Activated naive CD8-positive, alpha-beta T cell treated with anti-CD3 and anti-CD28 coated beads for 36 hours (primary cell): ENCODE results near the gene CHRNA3. TPM values are rescaled to one million over a fixed set of nuclear protein-coding genes. Genes with fewer than 3 reads are reported as not detected.

Experiments used
- DNase-seq: peaks from one replicate; pipeline ENCODE4 v3.0.0; 2021
- H3K27ac Mint-ChIP-seq: one replicate; pipeline ENCODE4 v1.8.0; 2022; ENCODE audit warnings: mild to moderate bottlenecking, moderate library complexity, mixed read lengths
- H3K27me3 Mint-ChIP-seq: one replicate; pipeline ENCODE4 v1.8.0; 2022; ENCODE audit warnings: mild to moderate bottlenecking, mixed read lengths
- H3K36me3 Mint-ChIP-seq: one replicate; pipeline ENCODE4 v1.8.0; 2021; ENCODE audit warnings: mild to moderate bottlenecking, mixed read lengths
- H3K4me1 Mint-ChIP-seq: one replicate; pipeline ENCODE4 v1.8.0; 2021; ENCODE audit warnings: mixed read lengths
- H3K4me3 Mint-ChIP-seq: one replicate; pipeline ENCODE4 v1.8.0; 2022; ENCODE audit warnings: mild to moderate bottlenecking, moderate library complexity, mixed read lengths
- H3K9me3 Mint-ChIP-seq: one replicate; pipeline ENCODE4 v1.8.0; 2022; ENCODE audit warnings: mixed read lengths
- total RNA-seq, 2 experiments: library from RNA; stranded (reverse); gene quantifications; one replicate each; pipeline ENCODE4 v1.2.3, GENCODE V29; 2021

The CHRNA3 gene
- total RNA-seq, 2 experiments from 2014 or later = not detected

GRCh38 chr15:78641749-78642275 is 21.0 kb upstream of the CHRNA3 start:
- H3K9me3 Mint-ChIP-seq = no peaks in the 10 kb centered on the region
- no peak overlapping the region for H3K27ac Mint-ChIP-seq
- no peaks in the 10 kb centered on the region for H3K36me3 Mint-ChIP-seq
- H3K4me3 Mint-ChIP-seq = peak overlapping the region; percentile 56
- H3K27me3 Mint-ChIP-seq = peaks cover 7% of the 10 kb centered on the region
- no peak for DNase-seq
- H3K4me1 Mint-ChIP-seq = peaks cover 5% of the 10 kb centered on the region

- Mint-ChIP-seq H3K36me3 (no peaks in the 10 kb centered on the region), H3K27ac (peak within 1 kb of the TSS; percentile 17), H3K27me3 (peaks cover 7% of the 10 kb centered on the region), H3K4me3 (peak within 1 kb of the TSS; percentile 62), H3K4me1 (peaks cover 5% of the 10 kb centered on the region), H3K9me3 (no peaks in the 10 kb centered on the region)
- peak; percentile 54 for DNase-seq
Observed at GRCh38 chr15:78641102-78641748, 20.4 kb upstream of the CHRNA3 start, which contains the start of gene CHRNB4. TSS of gene CHRNB4 (minus strand) at chr15:78641210. CDS start at chr15:78641133, 77 bp downstream.

DNA sequence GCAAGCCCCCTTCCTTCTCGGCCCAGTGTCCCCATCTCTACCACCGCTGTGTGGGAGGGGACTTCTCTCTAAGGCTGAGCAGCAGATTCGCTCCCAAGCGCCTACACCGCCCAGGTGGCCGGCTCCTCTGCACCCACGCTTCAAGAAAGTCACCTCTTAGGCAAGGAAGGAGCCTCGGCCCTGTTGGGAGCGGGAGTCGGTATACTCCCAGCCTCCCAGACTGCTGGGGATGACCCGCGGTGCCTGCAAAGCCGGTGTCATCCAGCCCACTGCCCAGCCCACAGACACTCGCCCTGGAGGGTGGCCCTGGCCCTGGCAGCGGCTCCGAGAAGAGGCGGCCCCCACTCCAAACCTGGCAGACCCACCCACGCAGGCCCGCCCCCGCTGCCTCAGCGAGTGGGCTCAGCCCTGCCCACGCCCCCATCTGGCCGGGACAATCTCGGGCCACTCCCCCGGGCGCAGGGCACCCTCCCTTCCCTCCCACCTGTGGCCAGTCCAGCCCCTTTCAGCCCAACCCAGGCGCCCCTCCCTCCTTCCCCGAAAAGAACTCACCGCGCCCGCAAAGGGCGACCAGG is 19.8 kb upstream of the CHRNA3 start:
- peak overlapping the region; percentile 62 for H3K4me3 Mint-ChIP-seq

GRCh38 chr15:78638658-78639314 is 18.0 kb upstream of the CHRNA3 start:
- Mint-ChIP-seq H3K4me1 (peaks cover 5% of the 10 kb centered on the region), H3K9me3 (no peaks in the 10 kb centered on the region), H3K4me3 (no peak overlapping the region), H3K36me3 (no peaks in the 10 kb centered on the region), H3K27me3 (peaks cover 7% of the 10 kb centered on the region), H3K27ac (no peak overlapping the region)
- DNase-seq = peak; percentile 47

More for the DNA sequence above, 19.8 kb upstream of the CHRNA3 start:
- DNase-seq = no peak
- H3K27me3 Mint-ChIP-seq = peaks cover 7% of the 10 kb centered on the region
- H3K9me3 Mint-ChIP-seq = no peaks in the 10 kb centered on the region
- H3K27ac Mint-ChIP-seq = no peak overlapping the region
- H3K36me3 Mint-ChIP-seq = no peaks in the 10 kb centered on the region
- H3K4me1 Mint-ChIP-seq = peaks cover 5% of the 10 kb centered on the region

DNA sequence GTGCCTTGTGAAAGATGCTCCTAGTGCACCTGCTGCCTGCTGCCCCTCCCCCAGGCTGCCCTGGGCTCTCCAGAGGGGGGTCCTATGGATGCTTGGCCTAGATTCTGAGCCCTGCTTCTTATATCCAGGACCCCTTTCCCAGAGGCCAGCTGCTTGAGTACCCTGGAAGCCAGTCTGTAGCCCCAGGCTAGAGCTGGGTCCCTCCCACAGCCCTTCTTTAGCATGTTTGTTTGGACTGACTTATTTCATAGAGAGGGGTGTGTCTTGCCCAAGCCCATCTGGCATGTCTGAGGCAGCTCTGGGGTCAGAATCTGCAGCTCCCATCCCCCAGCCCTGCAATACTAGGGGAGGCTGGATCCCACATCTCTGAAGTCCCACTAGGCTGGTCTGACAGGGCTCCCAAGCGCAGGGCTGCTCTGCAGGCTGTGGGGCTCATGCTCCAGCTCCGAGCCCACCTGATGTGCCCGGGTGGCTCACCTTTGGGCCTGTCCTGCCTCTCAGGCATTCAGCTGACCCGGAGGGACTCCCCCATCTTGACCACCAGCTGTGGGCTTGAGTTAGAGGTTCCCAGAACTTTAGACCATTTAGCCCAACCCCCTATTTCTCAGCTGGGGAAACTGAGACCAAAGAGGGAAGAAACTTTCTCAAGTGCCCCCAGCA is 17.1 kb upstream of the CHRNA3 start:
- no peak for DNase-seq
- Mint-ChIP-seq H3K27me3 (peaks cover 7% of the 10 kb centered on the region), H3K36me3 (no peaks in the 10 kb centered on the region), H3K4me3 (no peak overlapping the region), H3K27ac (no peak overlapping the region), H3K9me3 (no peaks in the 10 kb centered on the region), H3K4me1 (peaks cover 5% of the 10 kb centered on the region)

DNA sequence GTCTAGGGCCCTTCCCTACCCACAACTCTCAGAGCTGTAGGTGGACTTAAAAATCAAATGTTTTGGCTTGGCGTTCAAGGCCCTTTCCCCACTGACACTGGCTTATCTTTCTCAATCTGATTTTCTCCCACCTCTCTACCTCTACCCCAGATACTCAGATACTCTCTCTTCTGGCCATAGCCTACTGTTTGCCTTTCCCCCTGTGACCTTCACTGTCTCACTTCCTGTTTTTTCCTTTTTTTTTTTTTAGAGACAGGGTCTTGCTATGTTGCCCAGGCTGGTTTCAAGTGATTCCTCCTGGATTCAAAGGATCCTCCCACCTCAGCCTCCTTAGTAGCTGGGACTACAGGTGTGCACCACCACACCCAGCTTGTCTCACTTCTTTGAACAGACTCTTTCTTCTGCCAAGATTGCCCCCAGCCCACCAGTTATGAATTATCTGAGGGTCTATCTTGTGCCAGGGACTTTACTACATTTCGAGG is 15.6 kb upstream of the CHRNA3 start:
- H3K9me3 Mint-ChIP-seq = no peaks in the 10 kb centered on the region
- H3K4me3 Mint-ChIP-seq = no peak overlapping the region
- H3K27ac Mint-ChIP-seq = no peak overlapping the region
- H3K4me1 Mint-ChIP-seq = peaks cover 3% of the 10 kb centered on the region
- no peak for DNase-seq
- H3K27me3 Mint-ChIP-seq = peaks cover 7% of the 10 kb centered on the region
- no peaks in the 10 kb centered on the region for H3K36me3 Mint-ChIP-seq

DNA sequence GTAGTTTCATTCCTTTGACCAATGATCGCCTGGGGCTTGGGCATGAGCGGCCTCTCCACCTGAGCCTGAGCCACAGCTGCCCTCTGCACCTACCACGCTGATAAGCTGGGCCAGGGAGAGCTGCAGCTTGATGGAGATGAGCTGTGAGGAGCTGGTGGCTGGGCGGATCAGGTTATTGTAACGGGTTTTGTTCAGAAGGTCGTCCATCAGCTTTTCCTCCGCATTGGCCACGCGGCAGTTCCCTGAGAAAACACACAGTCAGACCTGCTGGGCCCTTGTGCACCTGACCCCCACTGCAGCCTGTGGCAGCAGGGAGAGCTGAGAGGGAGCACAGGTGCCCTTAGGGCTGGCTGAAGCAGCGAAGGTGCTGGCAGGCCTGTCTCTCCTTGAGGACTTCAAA is 14.6 kb upstream of the CHRNA3 start:
- Mint-ChIP-seq H3K27ac (no peak overlapping the region), H3K27me3 (peaks cover 7% of the 10 kb centered on the region), H3K9me3 (no peaks in the 10 kb centered on the region), H3K4me1 (no peaks in the 10 kb centered on the region), H3K36me3 (no peaks in the 10 kb centered on the region), H3K4me3 (no peak overlapping the region)
- no peak for DNase-seq

- no peak overlapping the region for H3K27ac Mint-ChIP-seq
- H3K4me3 Mint-ChIP-seq = no peak overlapping the region
- no peaks in the 10 kb centered on the region for H3K36me3 Mint-ChIP-seq
- no peaks in the 10 kb centered on the region for H3K4me1 Mint-ChIP-seq
- no peaks in the 10 kb centered on the region for H3K9me3 Mint-ChIP-seq
- H3K27me3 Mint-ChIP-seq = peaks cover 7% of the 10 kb centered on the region
- DNase-seq = no peak
Observed at GRCh38 chr15:78634210-78635145, 13.7 kb upstream of the CHRNA3 start.

GRCh38 chr15:78633348-78633747 is 12.6 kb upstream of the CHRNA3 start:
- Mint-ChIP-seq H3K36me3 (no peaks in the 10 kb centered on the region), H3K4me1 (no peaks in the 10 kb centered on the region), H3K27me3 (peaks cover 3% of the 10 kb centered on the region), H3K4me3 (no peak overlapping the region), H3K9me3 (no peaks in the 10 kb centered on the region), H3K27ac (no peak overlapping the region)
- DNase-seq = no peak

DNA sequence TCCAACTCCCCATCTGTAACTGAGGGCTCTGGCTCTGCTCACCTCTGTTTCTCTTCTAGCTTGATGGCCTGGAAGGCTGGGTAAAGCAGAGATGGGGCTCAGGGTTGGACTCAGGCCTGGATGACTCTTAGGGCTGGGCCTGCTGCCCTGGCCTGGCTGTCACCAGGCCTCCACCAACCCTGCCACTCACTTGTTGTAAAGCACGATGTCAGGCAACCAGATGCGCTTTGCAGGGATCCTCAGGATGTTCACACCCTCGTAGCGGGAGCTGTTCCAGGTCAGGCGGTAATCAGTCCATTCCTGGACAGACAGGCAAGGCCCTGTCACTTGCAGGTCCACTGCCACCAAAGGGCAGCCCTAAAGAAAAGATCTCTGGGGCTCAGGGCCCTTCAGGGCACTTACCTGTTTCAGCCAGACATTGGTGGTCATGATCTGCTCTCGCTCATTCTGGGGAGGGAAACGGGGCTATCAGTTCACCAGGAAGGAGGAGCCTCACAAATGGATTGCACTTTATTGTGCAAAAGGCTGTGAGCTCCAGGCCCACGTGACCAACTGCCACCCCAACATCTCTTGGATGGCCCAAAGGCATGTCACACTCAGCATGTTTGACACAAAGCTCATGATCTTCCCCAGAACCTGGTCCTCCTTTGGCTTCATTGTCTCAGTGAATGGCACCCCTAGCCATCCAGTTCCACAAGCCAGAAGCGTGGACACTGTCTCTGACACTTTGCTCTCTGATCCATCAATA is 10.3 kb upstream of the CHRNA3 start:
- DNase-seq = no peak
- Mint-ChIP-seq H3K4me1 (no peaks in the 10 kb centered on the region), H3K4me3 (no peak overlapping the region), H3K9me3 (no peaks in the 10 kb centered on the region), H3K27ac (no peak overlapping the region), H3K36me3 (no peaks in the 10 kb centered on the region), H3K27me3 (peaks cover 5% of the 10 kb centered on the region)

DNA sequence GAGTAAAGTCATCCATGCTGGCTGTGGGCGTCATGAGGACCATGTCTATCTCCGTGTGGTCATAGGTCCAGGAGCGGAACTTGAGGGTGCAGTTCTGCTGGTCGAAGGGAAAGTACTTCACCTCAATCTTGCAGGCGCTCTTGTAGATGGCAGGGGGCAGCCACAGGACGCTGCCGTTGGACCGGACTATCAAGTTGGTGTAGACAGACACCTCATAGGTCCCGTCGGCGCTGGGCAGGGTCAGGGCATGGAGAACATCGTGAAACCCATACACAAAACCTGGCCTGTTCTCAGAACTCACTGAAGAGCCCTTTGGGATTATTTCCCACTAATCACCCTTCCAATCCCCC is 8.9 kb upstream of the CHRNA3 start:
- Mint-ChIP-seq H3K27me3 (peaks cover 5% of the 10 kb centered on the region), H3K27ac (no peak overlapping the region), H3K9me3 (no peaks in the 10 kb centered on the region), H3K4me1 (no peaks in the 10 kb centered on the region), H3K36me3 (no peaks in the 10 kb centered on the region), H3K4me3 (no peak overlapping the region)
- no peak for DNase-seq

DNA sequence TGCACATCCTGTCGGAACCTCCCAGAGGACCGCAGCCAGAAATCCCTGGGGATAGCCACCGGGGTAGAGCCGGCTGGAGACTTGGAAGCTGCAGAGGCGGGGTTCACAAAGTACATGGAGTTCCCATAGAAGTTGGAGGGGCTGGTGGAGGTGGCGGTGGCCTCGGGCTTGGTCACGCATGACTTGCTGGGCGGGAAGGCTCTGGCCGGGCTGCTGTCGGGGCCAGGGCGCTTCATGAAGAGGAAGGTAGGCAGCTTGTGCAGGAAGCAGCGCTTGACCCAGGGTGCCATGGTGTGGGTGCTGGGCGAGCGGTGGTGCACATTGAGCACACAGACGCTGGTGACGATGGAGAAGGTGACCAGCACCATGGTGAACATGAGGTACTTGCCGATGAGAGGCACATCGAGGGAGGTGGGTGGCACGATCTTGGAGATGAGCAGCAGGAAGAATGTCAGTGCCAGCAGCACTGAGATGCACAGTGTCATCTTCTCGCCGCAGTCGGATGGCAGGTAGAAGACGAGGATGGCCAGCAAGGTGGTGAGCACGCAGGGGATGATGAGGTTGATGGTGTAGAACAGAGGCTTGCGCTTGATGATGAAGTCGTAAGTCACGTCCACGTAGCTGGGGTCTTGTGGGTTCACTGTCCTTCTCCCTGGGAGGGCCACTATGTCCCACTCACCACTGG is 8.4 kb upstream of the CHRNA3 start:
- no peaks in the 10 kb centered on the region for H3K36me3 Mint-ChIP-seq
- no peaks in the 10 kb centered on the region for H3K4me1 Mint-ChIP-seq
- H3K9me3 Mint-ChIP-seq = no peaks in the 10 kb centered on the region
- no peak overlapping the region for H3K27ac Mint-ChIP-seq
- peaks cover 6% of the 10 kb centered on the region for H3K27me3 Mint-ChIP-seq
- DNase-seq = no peak
- H3K4me3 Mint-ChIP-seq = no peak overlapping the region

DNA sequence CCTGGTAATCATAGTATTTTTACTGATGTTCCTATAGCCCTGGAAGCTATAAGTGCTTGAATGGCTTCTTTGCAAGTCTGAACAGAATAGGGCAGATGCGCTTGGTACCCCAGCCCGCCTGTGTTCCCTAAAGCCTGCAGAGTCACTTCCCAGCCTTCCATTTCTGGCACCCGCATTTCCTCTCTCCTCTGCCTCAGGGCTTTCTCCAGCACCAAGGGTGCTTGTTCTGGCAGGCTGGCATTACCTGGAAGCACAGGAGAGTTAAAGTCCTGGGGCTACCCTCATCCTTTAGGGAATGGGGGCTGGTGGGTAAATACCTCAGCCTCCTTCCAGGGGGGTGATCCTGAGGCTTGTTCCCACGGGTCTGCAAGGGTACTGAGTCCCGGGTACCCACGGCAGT is 7.4 kb upstream of the CHRNA3 start:
- Mint-ChIP-seq H3K27me3 (peaks cover 11% of the 10 kb centered on the region), H3K36me3 (no peaks in the 10 kb centered on the region), H3K27ac (no peak overlapping the region), H3K9me3 (no peaks in the 10 kb centered on the region), H3K4me1 (no peaks in the 10 kb centered on the region), H3K4me3 (no peak overlapping the region)
- DNase-seq = no peak
